Heart right ventricle (tissue), 16 donors: Measurements from ENCODE around the gene HHIPL1. TPM values are rescaled to one million over a fixed set of nuclear protein-coding genes. Genes with fewer than 3 reads are reported as not detected.

Experiments
- ATAC-seq, 8 donors: fragments of 200-7000 bp; cut with Tn5 transposase; one replicate each; pipeline ENCODE4 v1.9.1; 2020; ENCODE audit warnings: mild to moderate bottlenecking in 8 of 8, moderate library complexity in 8 of 8, moderate number of reproducible peaks in 1 of 8
- DNase-seq, 2 donors: peaks; one replicate each; pipeline ENCODE4 v3.0.0-alpha.2; 2020
- H3K27ac ChIP-seq, 10 donors: fragments of 200-600 bp; sonication (generic) in 2 of 10; one replicate each; pipeline versions ENCODE4 v1.5.0 to v1.8.0; 2020 to 2022; ENCODE audit warnings: mild to moderate bottlenecking in 3 of 10
- H3K27me3 ChIP-seq, 7 donors: fragments of 200-600 bp; one replicate each; pipeline ENCODE4 v1.8.0; 2021 to 2022; ENCODE audit warnings: mild to moderate bottlenecking in 2 of 7
- H3K36me3 ChIP-seq, 9 donors: fragments of 200-600 bp; sonication (generic) in 1 of 9; one replicate each; pipeline versions ENCODE4 v1.5.0 to v1.8.0; 2020 to 2022; ENCODE audit warnings: mild to moderate bottlenecking in 2 of 9
- H3K4me1 ChIP-seq, 9 donors: fragments of 200-600 bp; sonication (generic) in 1 of 9; one replicate each; pipeline versions ENCODE4 v1.5.0 to v1.8.0; 2020 to 2022; ENCODE audit warnings: mild to moderate bottlenecking in 4 of 9
- H3K4me3 ChIP-seq, 10 donors: fragments of 200-600 bp; sonication (generic) in 2 of 10; one replicate each; pipeline versions ENCODE4 v1.5.0 to v1.8.0; 2020 to 2022; ENCODE audit warnings: mild to moderate bottlenecking in 7 of 10, moderate library complexity in 2 of 10
- H3K9me3 ChIP-seq, 11 donors: fragments of 200-600 bp in 10 of 11; sonication (generic) in 2 of 11; one replicate each; pipeline versions ENCODE4 v1.5.0 to v1.8.0; 2013 to 2022; ENCODE audit warnings: mild to moderate bottlenecking in 2 of 11, control low read depth in 1 of 11, moderate library complexity in 1 of 11
- CTCF ChIP-seq, 9 donors: fragments of 200-600 bp; sonication (generic) in 2 of 9; IDR thresholded peaks; one replicate each; pipeline versions ENCODE4 v1.5.0 to v1.8.0; 2021 to 2022; ENCODE audit warnings: antibody characterized with exemption in 9 of 9, mild to moderate bottlenecking in 5 of 9, moderate library complexity in 1 of 9
- WGBS, 2 donors: extraction: QIAGEN DNeasy Blood & Tissue Kit; methylation state at CpG; one replicate each; pipeline ENCODE4 v1.1.7; 2013; ENCODE audit warnings: inconsistent platforms in 1 of 2; 5-methylcytosine and 5-hydroxymethylcytosine counted together
- intact Hi-C, 10 donors: fragments of 100-400 bp; cut with DNase I; formaldehyde crosslinking; loops; one replicate each; pipeline versions ENCODE4 v1.11.1 to v1.14.2; 2022
- polyA plus RNA-seq, 2 donors: library from polyadenylated mRNA; stranded (reverse); fragments of 200-250 nt; gene quantifications; one replicate each; pipeline ENCODE4 v1.2.3, GENCODE V29; 2013
- total RNA-seq, 10 donors: library from RNA; stranded (reverse); fragmentation: NEBNext Ultra II Directional in 3 of 10; extraction: Animal tissue kit (Norgen Biotek cat#: 25700) in 3 of 10; gene quantifications; one replicate each; pipeline versions ENCODE4 v1.2.1 to v1.2.4, GENCODE V29; 2021 to 2023
- donor health status: Arrhythmogenic right ventricular cardiomyopathy.
- donor health status: ischemic (EF 13 %, LVEDD 7.1; RV severe dilation, severe dysfunction).
- donor health status: healthy with polysubstance abuse.
- donor health status: DM: no; HTN: yes; CAD: no.
- donor health status: DM: no; HTN: no; CAD: no.
- donor health status: ischemic (EF 25% LVEDD 6.9; RV normal size, moderate dysfunction).
- donor health status: ischemic (EF 25% LVEDD 5.7; RV mildly dilated, moderate dysfunction).
- donor health status: healthy.
- donor health status: DM: yes; HTN: yes; CAD: no.
- donor health status: Ischemic cardiomyopathy.
- donor health status: ischemic (EF 35%, LVEDD 5.7; RV mildly dilated, moderate dysfunction).
- donor health status: nonischemic (EF 11% LVEDD 7.7; RV severe dilation, severe dysfunction).
- donor health status: DM: yes; HTN: yes; CAD: no.
- donor health status: PGD.
- donor health status: ischemic (EF 29% LVEDD 5.4; RV normal size, mild dysfunction).
- donor health status: nonischemic (EF 23%, LVEDD 6.1; RV moderate dilation, normal function).

HHIPL1 gene
- total and polyA plus RNA-seq, 12 donors: 0.55 to 2.2 (median 1.2) TPM

- no peak for TF ChIP-seq CTCF (IDR thresholded peaks at IDR 0.05)
- H3K27me3 ChIP-seq: peaks cover 0 to 13% (median 0%) of the 10 kb centered on the region in 7 donors
- H3K4me1 ChIP-seq: peaks cover 0 to 6% (median 4%) of the 10 kb centered on the region in 9 donors
- 97 to 98% methylated on average over 15 of the region's 15 CpGs for WGBS, 2 donors
- no peak overlapping the region for H3K4me3 ChIP-seq
- ATAC-seq (no peak), DNase-seq (no peak)
- no peak overlapping the region for H3K27ac ChIP-seq
- intact Hi-C loops: loop anchor here in 1 of 10 donors (5.0 kb wide), 1 partner anchor 43 kb away; the partner anchor contains the start of gene CYP46A1
- no peaks in the 10 kb centered on the region for H3K9me3 ChIP-seq
- no peaks in the 10 kb centered on the region for H3K36me3 ChIP-seq
These were observed 80.2 kb downstream of the HHIPL1 start for GRCh38 chr14:99724939-99725773.

- ATAC-seq: no peak
- H3K27ac ChIP-seq: no peak overlapping the region
- no peak for DNase-seq
- no peak for TF ChIP-seq CTCF (IDR thresholded peaks at IDR 0.05)
- intact Hi-C loops: loop anchor here in 1 of 10 donors (5.0 kb wide), 1 partner anchor 44 kb away; the partner anchor contains the start of gene CYP46A1
- H3K36me3 ChIP-seq: no peaks in the 10 kb centered on the region
- no peaks in the 10 kb centered on the region for H3K9me3 ChIP-seq
- peaks cover 5 to 14% (median 9%) of the 10 kb centered on the region in 9 donors for H3K4me1 ChIP-seq
- 69 to 75% methylated on average over 18 of the region's 18 CpGs for WGBS, 2 donors
- peaks cover 0 to 16% (median 0%) of the 10 kb centered on the region in 7 donors for H3K27me3 ChIP-seq
- H3K4me3 ChIP-seq: no peak overlapping the region
These were observed 81.0 kb downstream of the HHIPL1 start for GRCh38 chr14:99725774-99726537.

- no peak for TF ChIP-seq CTCF (IDR thresholded peaks at IDR 0.05)
- WGBS, 2 donors: 77 to 81% methylated on average over 23 to 26 of the region's 26 CpGs
- no peak overlapping the region for H3K27ac ChIP-seq
- H3K27me3 ChIP-seq: peaks cover 0 to 17% (median 0%) of the 10 kb centered on the region in 7 donors
- intact Hi-C loops: loop anchor here in 1 of 10 donors (5.0 kb wide), 1 partner anchor 44 kb away; the partner anchor contains the start of gene CYP46A1
- no peaks in the 10 kb centered on the region for H3K9me3 ChIP-seq
- DNase-seq (no peak), ATAC-seq (no peak)
- peaks cover 10 to 21% (median 11%) of the 10 kb centered on the region in 9 donors for H3K4me1 ChIP-seq
- no peaks in the 10 kb centered on the region for H3K36me3 ChIP-seq
- no peak overlapping the region for H3K4me3 ChIP-seq
These were observed 81.7 kb downstream of the HHIPL1 start for GRCh38 chr14:99726538-99727095.
